GM23338 (cell line): ENCODE measurements around the gene SLK. TPM values are rescaled to one million over a fixed set of nuclear protein-coding genes. Genes with fewer than 3 reads are reported as not detected.

Experiments used
- ATAC-seq: fragments of 200-7000 bp; cut with Tn5 transposase; 3 replicates; pipeline ENCODE4 v1.9.1; 2020
- DNase-seq: peaks from one replicate; pipeline ENCODE4 v3.0.0-alpha.2; 2015; ENCODE audit warnings: low spot score
- H2AFZ ChIP-seq: fragments of 200-600 bp; sonication (generic); 2 replicates; pipeline ENCODE4 v1.8.0; 2016; ENCODE audit warnings: antibody characterized with exemption, mild to moderate bottlenecking, moderate library complexity
- H3F3A ChIP-seq: fragments of 200-600 bp; sonication (generic); replicated peaks from 2 replicates; pipeline ENCODE4 v1.8.0; 2017; ENCODE audit warnings: antibody characterized with exemption, mixed run types, low read depth
- H3K27ac ChIP-seq: fragments of 200-600 bp; sonication (generic); 2 replicates; pipeline ENCODE4 v1.6.1; 2016; ENCODE audit warnings: low read depth
- H3K27me3 ChIP-seq: fragments of 200-600 bp; sonication (generic); 2 replicates; pipeline ENCODE4 v1.8.0; 2016; ENCODE audit warnings: mild to moderate bottlenecking, mixed run types, moderate library complexity; ENCODE audit not compliant: insufficient read depth
- H3K36me3 ChIP-seq: fragments of 200-600 bp; sonication (generic); 2 replicates; pipeline ENCODE4 v1.8.0; 2016; ENCODE audit warnings: mild to moderate bottlenecking; ENCODE audit not compliant: insufficient read depth
- H3K4me1 ChIP-seq: fragments of 200-600 bp; sonication (generic); 2 replicates; pipeline ENCODE4 v1.8.0; 2016; ENCODE audit warnings: mild to moderate bottlenecking, moderate library complexity; ENCODE audit not compliant: insufficient read depth
- H3K4me2 ChIP-seq: fragments of 200-600 bp; sonication (generic); 2 replicates; pipeline ENCODE4 v1.7.1; 2017; ENCODE audit warnings: mixed run types
- H3K4me3 ChIP-seq: fragments of 200-600 bp; sonication (generic); 2 replicates; pipeline ENCODE4 v1.6.1; 2016; ENCODE audit warnings: mixed run types
- H3K79me2 ChIP-seq: fragments of 200-600 bp; sonication (generic); replicated peaks from 2 replicates; pipeline ENCODE4 v1.8.0; 2017; ENCODE audit warnings: mild to moderate bottlenecking; ENCODE audit not compliant: insufficient read depth
- H3K9me2 ChIP-seq: fragments of 200-600 bp; sonication (generic); 2 replicates; pipeline ENCODE4 v1.8.0; 2017; ENCODE audit not compliant: insufficient read depth
- H4K20me1 ChIP-seq: fragments of 200-600 bp; sonication (generic); replicated peaks from 2 replicates; pipeline ENCODE4 v1.8.0; 2017; ENCODE audit warnings: mild to moderate bottlenecking; ENCODE audit not compliant: insufficient read depth
- H3K27ac Mint-ChIP-seq: 2 replicates; pipeline ENCODE4 v1.8.0; 2020; ENCODE audit warnings: inconsistent platforms, mild to moderate bottlenecking, moderate library complexity, mixed read lengths
- H3K27me3 Mint-ChIP-seq: 3 replicates; pipeline ENCODE4 v1.8.0; 2022; ENCODE audit warnings: low read depth, mild to moderate bottlenecking, moderate library complexity, mixed read lengths, inconsistent platforms; ENCODE audit not compliant: insufficient read depth, poor library complexity
- H3K36me3 Mint-ChIP-seq: 3 replicates; pipeline ENCODE4 v1.8.0; 2021; ENCODE audit warnings: low read depth, mild to moderate bottlenecking, inconsistent platforms, moderate library complexity, mixed read lengths
- H3K4me1 Mint-ChIP-seq: 3 replicates; pipeline ENCODE4 v1.8.0; 2020; ENCODE audit warnings: mild to moderate bottlenecking, inconsistent platforms, mixed read lengths
- H3K4me3 Mint-ChIP-seq: 3 replicates; pipeline ENCODE4 v1.8.0; 2021; ENCODE audit warnings: moderate library complexity, mild to moderate bottlenecking, inconsistent platforms, mixed read lengths
- H3K9me3 Mint-ChIP-seq: 3 replicates; pipeline ENCODE4 v1.8.0; 2020; ENCODE audit warnings: moderate library complexity, mild to moderate bottlenecking, inconsistent platforms, mixed read lengths
- CREB1 ChIP-seq: fragments of 250-450 bp; sonication (Bioruptor Pico); IDR thresholded peaks from 2 replicates; pipeline ENCODE4 v1.5.0; 2020; ENCODE audit warnings: low read depth, mild to moderate bottlenecking, moderate library complexity
- EZH2 ChIP-seq: fragments of 200-600 bp; sonication (generic); IDR thresholded peaks from one replicate; pipeline ENCODE4 v1.8.0; 2017; ENCODE audit warnings: antibody characterized with exemption, mild to moderate bottlenecking, low read depth; ENCODE audit not compliant: unreplicated experiment
- EZH2phosphoT487 ChIP-seq: fragments of 200-600 bp; sonication (generic); IDR thresholded peaks from one replicate; pipeline ENCODE4 v1.8.1; 2018; ENCODE audit warnings: antibody characterized with exemption; ENCODE audit not compliant: unreplicated experiment
- JUNB ChIP-seq: IDR thresholded peaks from one replicate; pipeline ENCODE4 v1.6.1; 2016; ENCODE audit warnings: antibody characterized with exemption; ENCODE audit not compliant: unreplicated experiment
- NANOG ChIP-seq: IDR thresholded peaks from 2 replicates; pipeline ENCODE4 v1.6.1; 2016; ENCODE audit warnings: antibody characterized with exemption, borderline replicate concordance
- STAT1 ChIP-seq: IDR thresholded peaks from one replicate; pipeline ENCODE4 v1.6.1; 2016; ENCODE audit warnings: antibody characterized with exemption; ENCODE audit not compliant: unreplicated experiment
- polyA plus RNA-seq: library from polyadenylated mRNA; unstranded; fragments of >200 nt; fragmentation: Nextera tagmentation; extraction: Ambion mirVana; gene quantifications from 2 replicates; pipeline ENCODE4 v1.2.1, GENCODE V29; 2016
- total RNA-seq: library from RNA; depleted of rRNA; stranded (reverse); fragments of >200 nt; shearing (Covaris generic); gene quantifications from 2 replicates; pipeline ENCODE4 v1.2.3, GENCODE V29; 2014
- TF ChIP-seq, protein P1 (sequence below): IDR thresholded peaks from one replicate; pipeline ENCODE4 v1.6.1; 2018; ENCODE audit warnings: antibody characterized with exemption; ENCODE audit not compliant: unreplicated experiment
- TF ChIP-seq, protein P2 (sequence below): IDR thresholded peaks from 2 replicates; pipeline ENCODE4 v1.6.1; 2016; ENCODE audit warnings: antibody characterized with exemption
- TF ChIP-seq, protein P3 (sequence below): fragments of 250-450 bp; sonication (Bioruptor Pico); IDR thresholded peaks from 2 replicates; pipeline ENCODE4 v1.5.0; 2020; ENCODE audit warnings: mild to moderate bottlenecking, moderate library complexity

Gene SLK
- total and polyA plus RNA-seq, 2 experiments from 2014 or later, result 8.4 to 21.5 TPM

DNA sequence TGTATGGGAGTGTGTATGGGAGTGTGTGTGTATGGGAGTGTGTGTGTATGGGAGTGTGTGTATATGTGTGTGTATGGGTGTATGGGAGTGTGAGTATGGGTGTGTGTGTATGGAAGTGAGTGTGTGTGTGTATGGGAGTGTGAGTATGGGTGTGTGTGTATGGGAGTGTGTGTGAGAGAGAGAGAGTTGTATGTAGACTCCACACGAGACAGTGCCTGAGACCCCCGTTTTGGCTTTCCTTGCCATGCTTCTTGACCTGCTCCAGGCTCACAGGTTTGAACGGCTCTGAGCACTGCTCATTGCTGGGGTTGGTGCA is 69.1 kb downstream of the SLK start (continued):
- TF ChIP-seq, protein P1, sequence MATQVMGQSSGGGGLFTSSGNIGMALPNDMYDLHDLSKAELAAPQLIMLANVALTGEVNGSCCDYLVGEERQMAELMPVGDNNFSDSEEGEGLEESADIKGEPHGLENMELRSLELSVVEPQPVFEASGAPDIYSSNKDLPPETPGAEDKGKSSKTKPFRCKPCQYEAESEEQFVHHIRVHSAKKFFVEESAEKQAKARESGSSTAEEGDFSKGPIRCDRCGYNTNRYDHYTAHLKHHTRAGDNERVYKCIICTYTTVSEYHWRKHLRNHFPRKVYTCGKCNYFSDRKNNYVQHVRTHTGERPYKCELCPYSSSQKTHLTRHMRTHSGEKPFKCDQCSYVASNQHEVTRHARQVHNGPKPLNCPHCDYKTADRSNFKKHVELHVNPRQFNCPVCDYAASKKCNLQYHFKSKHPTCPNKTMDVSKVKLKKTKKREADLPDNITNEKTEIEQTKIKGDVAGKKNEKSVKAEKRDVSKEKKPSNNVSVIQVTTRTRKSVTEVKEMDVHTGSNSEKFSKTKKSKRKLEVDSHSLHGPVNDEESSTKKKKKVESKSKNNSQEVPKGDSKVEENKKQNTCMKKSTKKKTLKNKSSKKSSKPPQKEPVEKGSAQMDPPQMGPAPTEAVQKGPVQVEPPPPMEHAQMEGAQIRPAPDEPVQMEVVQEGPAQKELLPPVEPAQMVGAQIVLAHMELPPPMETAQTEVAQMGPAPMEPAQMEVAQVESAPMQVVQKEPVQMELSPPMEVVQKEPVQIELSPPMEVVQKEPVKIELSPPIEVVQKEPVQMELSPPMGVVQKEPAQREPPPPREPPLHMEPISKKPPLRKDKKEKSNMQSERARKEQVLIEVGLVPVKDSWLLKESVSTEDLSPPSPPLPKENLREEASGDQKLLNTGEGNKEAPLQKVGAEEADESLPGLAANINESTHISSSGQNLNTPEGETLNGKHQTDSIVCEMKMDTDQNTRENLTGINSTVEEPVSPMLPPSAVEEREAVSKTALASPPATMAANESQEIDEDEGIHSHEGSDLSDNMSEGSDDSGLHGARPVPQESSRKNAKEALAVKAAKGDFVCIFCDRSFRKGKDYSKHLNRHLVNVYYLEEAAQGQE, result no peak
- TF ChIP-seq, protein P2, sequence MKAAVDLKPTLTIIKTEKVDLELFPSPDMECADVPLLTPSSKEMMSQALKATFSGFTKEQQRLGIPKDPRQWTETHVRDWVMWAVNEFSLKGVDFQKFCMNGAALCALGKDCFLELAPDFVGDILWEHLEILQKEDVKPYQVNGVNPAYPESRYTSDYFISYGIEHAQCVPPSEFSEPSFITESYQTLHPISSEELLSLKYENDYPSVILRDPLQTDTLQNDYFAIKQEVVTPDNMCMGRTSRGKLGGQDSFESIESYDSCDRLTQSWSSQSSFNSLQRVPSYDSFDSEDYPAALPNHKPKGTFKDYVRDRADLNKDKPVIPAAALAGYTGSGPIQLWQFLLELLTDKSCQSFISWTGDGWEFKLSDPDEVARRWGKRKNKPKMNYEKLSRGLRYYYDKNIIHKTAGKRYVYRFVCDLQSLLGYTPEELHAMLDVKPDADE, result no peak
- TF ChIP-seq EZH2 (no peak), NANOG (no peak)

DNA sequence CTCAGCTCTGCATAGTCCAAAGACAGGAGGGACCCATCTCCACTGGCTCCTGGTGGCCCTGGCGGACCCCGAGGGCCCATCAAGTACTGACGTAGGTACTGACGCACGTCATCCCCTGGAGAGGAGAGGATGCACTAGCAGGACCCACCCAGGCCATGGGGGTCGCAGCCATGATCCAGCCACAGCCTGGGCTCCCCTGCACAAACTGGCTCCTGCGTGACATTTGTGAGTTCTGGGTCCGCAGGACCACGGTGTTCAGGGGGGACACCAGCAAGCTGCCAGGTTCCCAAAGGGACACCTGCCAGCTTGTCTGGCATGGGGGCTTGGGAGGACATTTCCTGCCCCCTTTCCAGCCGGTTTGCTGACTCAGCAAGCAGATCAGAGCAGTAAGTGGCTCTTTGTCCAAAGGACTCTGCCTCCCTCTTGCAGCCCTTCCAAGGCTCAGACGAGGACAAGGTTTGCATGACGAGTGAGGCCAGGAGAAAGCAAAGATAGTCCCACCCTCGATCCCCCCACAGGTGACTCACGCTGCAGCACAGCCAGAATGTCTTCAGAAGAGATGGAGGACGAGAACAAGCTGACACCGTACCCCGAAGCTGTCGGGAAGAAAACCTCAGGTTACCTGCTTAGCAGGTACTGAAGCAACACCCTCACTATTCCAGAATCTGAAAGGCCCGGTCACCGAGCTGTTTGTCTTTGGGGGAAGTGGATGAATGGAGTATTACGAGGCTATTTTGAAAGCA is 69.7 kb downstream of the SLK start:
- no peaks in the 10 kb centered on the region for H4K20me1 ChIP-seq
- H3K4me1 ChIP-seq, result peaks cover 11% of the 10 kb centered on the region
- H3K79me2 ChIP-seq, result no peaks in the 10 kb centered on the region
- H3K36me3 ChIP-seq, result no peaks in the 10 kb centered on the region
- Mint-ChIP-seq H3K9me3 (no peaks in the 10 kb centered on the region; the same call in 2 of the 3 replicates), H3K4me3 (no peak overlapping the region), H3K36me3 (no peaks in the 10 kb centered on the region; the same call in 2 of the 3 replicates), H3K27ac (no peak overlapping the region), H3K27me3 (peaks cover 15% of the 10 kb centered on the region), H3K4me1 (peaks cover 21% of the 10 kb centered on the region)
- no peaks in the 10 kb centered on the region for H3K9me2 ChIP-seq
- H3K27me3 ChIP-seq, result no peaks in the 10 kb centered on the region
- H3K4me3 ChIP-seq, result no peak overlapping the region
- H2AFZ ChIP-seq, result no peak overlapping the region
- no peak overlapping the region for H3K27ac ChIP-seq
- DNase-seq, result no peak
- H3F3A ChIP-seq, result no peaks in the 10 kb centered on the region
- no peak for ATAC-seq
- H3K4me2 ChIP-seq, result no peak overlapping the region
- no peak for TF ChIP-seq JUNB
- TF ChIP-seq EZH2, result no peak
- TF ChIP-seq, protein P2, result no peak
- TF ChIP-seq EZH2phosphoT487, result no peak
- no peak for TF ChIP-seq STAT1
- TF ChIP-seq, protein P3, sequence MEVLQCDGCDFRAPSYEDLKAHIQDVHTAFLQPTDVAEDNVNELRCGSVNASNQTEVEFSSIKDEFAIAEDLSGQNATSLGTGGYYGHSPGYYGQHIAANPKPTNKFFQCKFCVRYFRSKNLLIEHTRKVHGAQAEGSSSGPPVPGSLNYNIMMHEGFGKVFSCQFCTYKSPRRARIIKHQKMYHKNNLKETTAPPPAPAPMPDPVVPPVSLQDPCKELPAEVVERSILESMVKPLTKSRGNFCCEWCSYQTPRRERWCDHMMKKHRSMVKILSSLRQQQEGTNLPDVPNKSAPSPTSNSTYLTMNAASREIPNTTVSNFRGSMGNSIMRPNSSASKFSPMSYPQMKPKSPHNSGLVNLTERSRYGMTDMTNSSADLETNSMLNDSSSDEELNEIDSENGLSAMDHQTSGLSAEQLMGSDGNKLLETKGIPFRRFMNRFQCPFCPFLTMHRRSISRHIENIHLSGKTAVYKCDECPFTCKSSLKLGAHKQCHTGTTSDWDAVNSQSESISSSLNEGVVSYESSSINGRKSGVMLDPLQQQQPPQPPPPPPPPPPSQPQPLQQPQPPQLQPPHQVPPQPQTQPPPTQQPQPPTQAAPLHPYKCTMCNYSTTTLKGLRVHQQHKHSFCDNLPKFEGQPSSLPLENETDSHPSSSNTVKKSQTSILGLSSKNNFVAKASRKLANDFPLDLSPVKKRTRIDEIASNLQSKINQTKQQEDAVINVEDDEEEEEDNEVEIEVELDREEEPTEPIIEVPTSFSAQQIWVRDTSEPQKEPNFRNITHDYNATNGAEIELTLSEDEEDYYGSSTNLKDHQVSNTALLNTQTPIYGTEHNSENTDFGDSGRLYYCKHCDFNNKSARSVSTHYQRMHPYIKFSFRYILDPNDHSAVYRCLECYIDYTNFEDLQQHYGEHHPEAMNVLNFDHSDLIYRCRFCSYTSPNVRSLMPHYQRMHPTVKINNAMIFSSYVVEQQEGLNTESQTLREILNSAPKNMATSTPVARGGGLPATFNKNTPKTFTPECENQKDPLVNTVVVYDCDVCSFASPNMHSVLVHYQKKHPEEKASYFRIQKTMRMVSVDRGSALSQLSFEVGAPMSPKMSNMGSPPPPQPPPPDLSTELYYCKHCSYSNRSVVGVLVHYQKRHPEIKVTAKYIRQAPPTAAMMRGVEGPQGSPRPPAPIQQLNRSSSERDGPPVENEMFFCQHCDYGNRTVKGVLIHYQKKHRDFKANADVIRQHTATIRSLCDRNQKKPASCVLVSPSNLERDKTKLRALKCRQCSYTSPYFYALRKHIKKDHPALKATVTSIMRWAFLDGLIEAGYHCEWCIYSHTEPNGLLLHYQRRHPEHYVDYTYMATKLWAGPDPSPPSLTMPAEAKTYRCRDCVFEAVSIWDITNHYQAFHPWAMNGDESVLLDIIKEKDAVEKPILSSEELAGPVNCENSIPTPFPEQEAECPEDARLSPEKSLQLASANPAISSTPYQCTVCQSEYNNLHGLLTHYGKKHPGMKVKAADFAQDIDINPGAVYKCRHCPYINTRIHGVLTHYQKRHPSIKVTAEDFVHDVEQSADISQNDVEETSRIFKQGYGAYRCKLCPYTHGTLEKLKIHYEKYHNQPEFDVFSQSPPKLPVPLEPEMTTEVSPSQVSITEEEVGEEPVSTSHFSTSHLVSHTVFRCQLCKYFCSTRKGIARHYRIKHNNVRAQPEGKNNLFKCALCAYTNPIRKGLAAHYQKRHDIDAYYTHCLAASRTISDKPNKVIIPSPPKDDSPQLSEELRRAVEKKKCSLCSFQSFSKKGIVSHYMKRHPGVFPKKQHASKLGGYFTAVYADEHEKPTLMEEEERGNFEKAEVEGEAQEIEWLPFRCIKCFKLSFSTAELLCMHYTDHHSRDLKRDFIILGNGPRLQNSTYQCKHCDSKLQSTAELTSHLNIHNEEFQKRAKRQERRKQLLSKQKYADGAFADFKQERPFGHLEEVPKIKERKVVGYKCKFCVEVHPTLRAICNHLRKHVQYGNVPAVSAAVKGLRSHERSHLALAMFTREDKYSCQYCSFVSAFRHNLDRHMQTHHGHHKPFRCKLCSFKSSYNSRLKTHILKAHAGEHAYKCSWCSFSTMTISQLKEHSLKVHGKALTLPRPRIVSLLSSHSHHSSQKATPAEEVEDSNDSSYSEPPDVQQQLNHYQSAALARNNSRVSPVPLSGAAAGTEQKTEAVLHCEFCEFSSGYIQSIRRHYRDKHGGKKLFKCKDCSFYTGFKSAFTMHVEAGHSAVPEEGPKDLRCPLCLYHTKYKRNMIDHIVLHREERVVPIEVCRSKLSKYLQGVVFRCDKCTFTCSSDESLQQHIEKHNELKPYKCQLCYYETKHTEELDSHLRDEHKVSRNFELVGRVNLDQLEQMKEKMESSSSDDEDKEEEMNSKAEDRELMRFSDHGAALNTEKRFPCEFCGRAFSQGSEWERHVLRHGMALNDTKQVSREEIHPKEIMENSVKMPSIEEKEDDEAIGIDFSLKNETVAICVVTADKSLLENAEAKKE, result no peak
- TF ChIP-seq CREB1 (CRISPR knock-in tag), result no peak
- TF ChIP-seq NANOG, result no peak
